Smooth muscle cell (in vitro differentiated cells): Measurements from ENCODE around the gene NLGN2. TPM values are rescaled to one million over a fixed set of nuclear protein-coding genes. Genes with fewer than 3 reads are reported as not detected.

Experiments
- DNase-seq: peaks from one replicate; lab custom pipeline; 2025; ENCODE audit not compliant: unreplicated experiment; lab: John Stamatoyannopoulos, UW
- H2AFZ ChIP-seq: fragments of 200-600 bp; sonication (generic); 2 replicates; pipeline ENCODE4 v1.6.0; 2016; ENCODE audit warnings: antibody characterized with exemption, low read depth, mild to moderate bottlenecking
- H3F3A ChIP-seq: fragments of 200-600 bp; sonication (generic); 2 replicates; pipeline ENCODE4 v1.6.0; 2017; ENCODE audit warnings: antibody characterized with exemption, low read depth
- H3K27ac ChIP-seq: fragments of 200-600 bp; sonication (generic); 2 replicates; pipeline ENCODE4 v1.5.1; 2016; ENCODE audit warnings: low read depth, mild to moderate bottlenecking
- H3K27me3 ChIP-seq: fragments of 200-600 bp; sonication (generic); 2 replicates; pipeline ENCODE4 v1.6.1; 2016; ENCODE audit warnings: low read depth, mild to moderate bottlenecking
- H3K36me3 ChIP-seq: fragments of 200-600 bp; sonication (generic); 2 replicates; pipeline ENCODE4 v1.5.1; 2016; ENCODE audit warnings: low read depth
- H3K4me1 ChIP-seq: fragments of 200-600 bp; sonication (generic); 2 replicates; pipeline ENCODE4 v1.5.1; 2016; ENCODE audit warnings: low read depth
- H3K4me2 ChIP-seq: fragments of 200-600 bp; sonication (generic); 2 replicates; pipeline ENCODE4 v1.6.0; 2016; ENCODE audit warnings: mild to moderate bottlenecking
- H3K4me3 ChIP-seq: fragments of 200-600 bp; sonication (generic); 2 replicates; pipeline ENCODE4 v1.5.1; 2016; ENCODE audit warnings: mild to moderate bottlenecking
- H3K79me2 ChIP-seq: fragments of 200-600 bp; sonication (generic); 2 replicates; pipeline ENCODE4 v1.6.0; 2016; ENCODE audit warnings: low read depth, mild to moderate bottlenecking
- H3K9ac ChIP-seq: fragments of 200-600 bp; sonication (generic); 2 replicates; pipeline ENCODE4 v1.6.0; 2016; ENCODE audit warnings: low read depth
- H3K9me3 ChIP-seq: fragments of 200-600 bp; sonication (generic); replicated peaks from 2 replicates; pipeline ENCODE4 v1.5.1; 2016; ENCODE audit warnings: low read depth
- H4K20me1 ChIP-seq: fragments of 200-600 bp; sonication (generic); 2 replicates; pipeline ENCODE4 v1.6.0; 2016; ENCODE audit warnings: low read depth
- WGBS: methylation state at CpG from one replicate; pipeline ENCODE4 v1.1.7; 2016; ENCODE audit warnings: low lambda C conversion rate; 5-methylcytosine and 5-hydroxymethylcytosine counted together
- polyA plus RNA-seq: library from polyadenylated mRNA; unstranded; fragments of >200 nt; fragmentation: Nextera tagmentation; extraction: Ambion mirVana; gene quantifications from 2 replicates; pipeline ENCODE4 v1.2.1, GENCODE V29; 2016
- total RNA-seq: library from RNA; depleted of rRNA; stranded (reverse); fragments of >200 nt; gene quantifications from 2 replicates; pipeline ENCODE4 v1.2.3, GENCODE V29; 2014
- TF ChIP-seq, protein P1 (sequence below): fragments of 200-600 bp; sonication (generic); IDR thresholded peaks from 2 replicates; pipeline ENCODE4 v1.5.1; 2017; ENCODE audit warnings: borderline replicate concordance, mild to moderate bottlenecking, antibody characterized with exemption; ENCODE audit not compliant: insufficient read depth, poor library complexity, severe bottlenecking

The NLGN2 gene
- total and polyA plus RNA-seq, 2 experiments from 2014 or later, result 10.8 to 20.9 TPM

GRCh38 chr17:7403977-7404736, 3.5 kb upstream of the NLGN2 start, which contains the start of gene TMEM256:
TSS of gene TMEM256 (minus strand) at chr17:7404097. CDS start at chr17:7404084, 13 bp downstream.
- TF ChIP-seq, protein P1, sequence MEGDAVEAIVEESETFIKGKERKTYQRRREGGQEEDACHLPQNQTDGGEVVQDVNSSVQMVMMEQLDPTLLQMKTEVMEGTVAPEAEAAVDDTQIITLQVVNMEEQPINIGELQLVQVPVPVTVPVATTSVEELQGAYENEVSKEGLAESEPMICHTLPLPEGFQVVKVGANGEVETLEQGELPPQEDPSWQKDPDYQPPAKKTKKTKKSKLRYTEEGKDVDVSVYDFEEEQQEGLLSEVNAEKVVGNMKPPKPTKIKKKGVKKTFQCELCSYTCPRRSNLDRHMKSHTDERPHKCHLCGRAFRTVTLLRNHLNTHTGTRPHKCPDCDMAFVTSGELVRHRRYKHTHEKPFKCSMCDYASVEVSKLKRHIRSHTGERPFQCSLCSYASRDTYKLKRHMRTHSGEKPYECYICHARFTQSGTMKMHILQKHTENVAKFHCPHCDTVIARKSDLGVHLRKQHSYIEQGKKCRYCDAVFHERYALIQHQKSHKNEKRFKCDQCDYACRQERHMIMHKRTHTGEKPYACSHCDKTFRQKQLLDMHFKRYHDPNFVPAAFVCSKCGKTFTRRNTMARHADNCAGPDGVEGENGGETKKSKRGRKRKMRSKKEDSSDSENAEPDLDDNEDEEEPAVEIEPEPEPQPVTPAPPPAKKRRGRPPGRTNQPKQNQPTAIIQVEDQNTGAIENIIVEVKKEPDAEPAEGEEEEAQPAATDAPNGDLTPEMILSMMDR, result no peak
- no peaks in the 10 kb centered on the region for H3K9me3 ChIP-seq
- peaks cover 4% of the 10 kb centered on the region for H3F3A ChIP-seq
- H3K36me3 ChIP-seq, result no peaks in the 10 kb centered on the region
- peak within 1 kb of the TSS; percentile 80 for H2AFZ ChIP-seq
- no peaks in the 10 kb centered on the region for H3K27me3 ChIP-seq
- peaks cover 16% of the 10 kb centered on the region for H3K4me1 ChIP-seq
- H3K4me2 ChIP-seq, result peak within 1 kb of the TSS; percentile 89
- H3K27ac ChIP-seq, result peak within 1 kb of the TSS; percentile 77
- peak within 1 kb of the TSS; percentile 91 for H3K4me3 ChIP-seq
- WGBS, result under 1% methylated on average over 46 of the region's 49 CpGs
- H3K9ac ChIP-seq, result peak within 1 kb of the TSS; percentile 83
- H3K79me2 ChIP-seq, result peaks cover 12% of the 10 kb centered on the region
- H4K20me1 ChIP-seq, result peaks cover 23% of the 10 kb centered on the region
- peak; percentile 100 for DNase-seq

- Histone ChIP-seq H3K27ac (peak overlapping the region; percentile 47), H3K4me2 (peak overlapping the region; percentile 89), H3K4me3 (peak overlapping the region; percentile 91), H4K20me1 (peaks cover 23% of the 10 kb centered on the region), H3K79me2 (peaks cover 12% of the 10 kb centered on the region), H3K9ac (peak overlapping the region; percentile 83), H3F3A (peaks cover 4% of the 10 kb centered on the region), H3K9me3 (no peaks in the 10 kb centered on the region), H2AFZ (peak overlapping the region; percentile 80), H3K36me3 (no peaks in the 10 kb centered on the region), H3K27me3 (no peaks in the 10 kb centered on the region), H3K4me1 (peaks cover 16% of the 10 kb centered on the region)
- TF ChIP-seq, protein P1, result no peak
- no peak for DNase-seq
- WGBS, result under 1% methylated on average over 34 of the region's 65 CpGs
Observed at GRCh38 chr17:7404737-7405349, 2.8 kb upstream of the NLGN2 start.

DNA sequence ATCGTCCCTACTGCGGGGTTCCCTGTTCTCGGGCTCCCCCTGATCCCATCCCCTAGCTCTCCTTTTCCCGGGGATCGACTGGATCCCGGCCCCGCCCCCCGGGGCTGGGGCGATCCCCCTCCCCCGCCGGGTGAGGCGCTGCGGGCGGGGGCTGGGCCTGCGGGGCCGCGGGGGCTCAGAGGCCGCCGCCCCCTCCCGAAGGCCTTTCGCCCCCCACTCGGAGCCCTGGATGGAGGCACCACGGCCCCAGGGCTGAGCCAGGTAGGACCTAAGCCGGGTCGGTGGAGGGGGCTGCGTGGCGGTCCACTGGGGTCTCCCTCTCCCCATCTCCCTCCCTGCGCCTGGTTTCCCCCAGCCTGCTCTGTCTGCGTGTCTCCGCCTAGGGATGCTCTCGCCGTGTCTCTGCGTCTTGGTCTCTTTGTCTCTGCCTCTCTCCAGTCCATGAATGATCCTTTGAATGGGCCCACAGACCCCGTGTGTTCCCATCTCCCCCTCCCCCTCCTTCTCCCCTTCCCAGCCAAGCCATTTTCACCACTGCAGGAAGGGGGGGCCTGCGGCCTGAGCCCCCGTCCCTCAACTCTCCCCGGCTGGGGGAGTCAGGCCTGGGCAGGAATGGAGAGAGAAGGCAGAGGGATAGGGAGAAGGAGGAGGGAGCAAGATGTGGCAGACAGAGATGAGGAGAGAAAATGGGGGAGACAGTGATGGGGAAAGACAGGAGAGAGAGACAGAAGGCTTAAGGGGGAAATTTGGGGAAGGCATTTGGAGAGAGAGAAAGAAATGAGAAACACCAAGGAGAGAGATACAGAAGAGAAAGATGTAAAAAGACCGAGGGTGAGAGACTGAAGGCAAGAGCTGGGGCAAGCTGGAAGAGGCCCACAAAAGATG, 2.1 kb upstream of the NLGN2 start:
- H2AFZ ChIP-seq, result peak overlapping the region; percentile 80
- H3K9ac ChIP-seq, result peak overlapping the region; percentile 83
- H3K9me3 ChIP-seq, result no peaks in the 10 kb centered on the region
- peak overlapping the region; percentile 47 for H3K27ac ChIP-seq
- H3K36me3 ChIP-seq, result no peaks in the 10 kb centered on the region
- peaks cover 4% of the 10 kb centered on the region for H3F3A ChIP-seq
- peaks cover 23% of the 10 kb centered on the region for H4K20me1 ChIP-seq
- peak overlapping the region; percentile 91 for H3K4me3 ChIP-seq
- WGBS, result 3% methylated on average over 14 of the region's 38 CpGs
- H3K4me2 ChIP-seq, result peak overlapping the region; percentile 89
- TF ChIP-seq, protein P1, result no peak
- peaks cover 12% of the 10 kb centered on the region for H3K79me2 ChIP-seq
- no peaks in the 10 kb centered on the region for H3K27me3 ChIP-seq
- peaks cover 16% of the 10 kb centered on the region for H3K4me1 ChIP-seq
- no peak for DNase-seq
